ENCODE data around the gene DPP6.

DPP6 gene

DNA sequence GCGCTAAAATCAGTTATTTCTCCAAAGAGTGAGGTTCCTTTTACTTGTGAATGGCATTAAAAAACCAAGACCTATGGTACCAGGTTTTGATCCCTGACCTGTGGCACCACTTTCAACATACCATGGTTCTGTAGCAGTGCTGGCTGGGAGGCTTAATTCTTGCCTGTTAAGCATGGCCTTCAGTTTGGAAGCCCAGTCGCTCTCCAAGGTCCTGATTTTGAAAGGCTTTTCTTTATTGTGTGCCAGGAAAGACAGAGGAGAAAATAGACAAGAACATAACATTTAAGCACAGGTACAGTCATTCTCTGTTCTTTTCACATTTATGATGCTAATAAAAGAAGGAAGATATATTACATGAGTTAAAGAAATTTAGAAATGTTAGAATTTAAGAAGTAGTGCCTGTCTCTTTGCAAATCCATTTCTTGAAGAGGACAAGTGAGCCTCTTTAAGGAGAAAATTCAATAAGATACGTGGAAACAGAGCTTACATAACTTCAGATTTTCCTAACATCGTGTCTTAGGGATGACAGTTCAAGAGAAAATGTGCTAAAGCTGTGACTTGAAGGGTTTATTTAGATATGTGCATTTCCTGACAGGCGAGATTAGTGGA lies 357.6 kb downstream of the DPP6 start:
- DNase-seq: peak in 2 of 56 donors; percentile 15 to 35

DNA sequence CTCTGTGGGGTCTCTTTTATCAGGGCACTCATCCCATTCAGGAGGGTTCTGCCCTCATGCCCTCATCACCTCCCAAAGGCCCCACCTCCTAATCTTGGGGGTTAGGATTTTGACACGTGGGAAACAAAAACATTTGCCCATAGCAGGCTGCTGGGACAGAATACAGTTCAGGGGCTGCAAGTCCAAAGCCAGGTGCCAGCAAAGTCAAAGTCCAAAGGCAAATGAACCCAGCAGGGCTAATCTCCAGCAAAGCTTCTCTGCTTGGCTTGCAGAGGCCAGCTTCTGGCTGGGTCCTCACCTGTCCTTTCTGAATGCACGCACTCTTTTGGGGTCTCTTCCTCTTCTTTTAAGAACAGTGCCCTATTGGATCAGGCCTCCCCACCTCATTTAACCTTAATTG lies 359.9 kb downstream of the DPP6 start:
- no peak for DNase-seq

DNA sequence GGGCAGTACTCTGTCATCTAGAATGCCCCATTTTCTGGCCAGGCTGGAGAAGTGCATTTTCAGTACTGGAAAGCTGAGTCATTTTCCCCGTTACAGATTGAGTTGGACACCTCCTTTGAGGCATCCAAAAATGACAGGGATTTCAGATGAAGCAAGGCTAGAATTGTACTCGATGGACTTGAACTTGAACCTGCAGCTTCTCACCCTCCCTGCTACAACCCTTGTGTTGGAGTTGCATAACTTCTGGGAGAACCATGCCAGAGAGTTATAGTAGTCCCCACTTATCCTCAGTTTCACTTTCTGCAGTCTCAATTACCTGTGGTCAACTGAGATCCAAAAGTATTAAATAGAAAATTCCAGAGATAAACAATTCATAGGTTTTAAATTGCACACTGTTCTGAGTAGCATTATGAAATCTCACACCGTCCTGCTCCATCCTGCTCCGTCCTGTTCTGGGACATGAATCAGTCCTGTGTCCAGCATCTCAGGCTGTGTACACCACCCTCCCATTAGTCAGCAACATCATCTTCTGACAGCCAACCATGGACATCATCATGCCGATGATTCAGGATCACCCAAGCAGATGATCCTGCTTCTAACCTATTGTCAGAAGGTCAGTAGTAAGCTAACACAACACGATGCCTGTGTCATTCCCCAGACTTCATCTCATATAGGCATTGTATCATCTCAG lies 363.7 kb downstream of the DPP6 start:
- no peak for DNase-seq

DNA sequence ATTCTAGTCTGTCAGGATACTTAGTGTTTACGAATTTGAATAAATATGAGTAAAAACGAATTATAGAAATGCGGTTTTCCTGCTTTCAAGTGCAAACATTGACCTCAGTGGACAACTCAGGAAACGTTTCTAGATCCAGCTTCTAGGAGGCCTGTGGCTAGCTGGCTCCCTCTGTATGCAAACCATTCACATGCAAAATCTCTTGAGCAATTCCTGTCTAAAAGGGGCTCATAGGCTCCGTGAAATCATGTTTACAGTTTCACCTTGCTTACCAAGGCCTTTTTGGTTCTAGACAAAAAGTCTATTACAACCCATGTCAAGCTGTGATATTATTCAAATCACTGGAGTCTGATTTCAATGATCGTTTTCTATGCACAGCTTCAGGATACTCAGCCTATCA lies 364.5 kb downstream of the DPP6 start:
- no peak for DNase-seq

DNA sequence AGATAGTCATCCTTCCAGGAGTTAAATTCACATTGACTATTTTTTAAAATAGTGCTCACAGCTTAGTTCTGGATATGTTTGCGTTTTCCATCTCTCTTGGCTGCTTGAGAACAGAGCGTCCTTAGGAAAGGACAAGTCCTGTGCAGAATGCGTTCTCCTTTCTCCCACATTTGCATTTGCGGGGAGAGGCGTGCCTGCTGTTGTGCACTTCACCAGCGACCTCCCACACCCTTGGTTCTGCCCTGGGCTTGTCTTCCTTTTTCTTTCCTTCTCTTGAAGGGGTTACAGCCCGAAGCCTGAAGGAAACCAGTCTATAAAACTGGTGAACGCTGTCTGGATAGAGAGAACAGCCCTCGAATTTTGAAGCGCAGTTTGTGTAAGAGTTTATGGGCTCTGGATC lies 367.1 kb downstream of the DPP6 start:
- no peak for DNase-seq

DNA sequence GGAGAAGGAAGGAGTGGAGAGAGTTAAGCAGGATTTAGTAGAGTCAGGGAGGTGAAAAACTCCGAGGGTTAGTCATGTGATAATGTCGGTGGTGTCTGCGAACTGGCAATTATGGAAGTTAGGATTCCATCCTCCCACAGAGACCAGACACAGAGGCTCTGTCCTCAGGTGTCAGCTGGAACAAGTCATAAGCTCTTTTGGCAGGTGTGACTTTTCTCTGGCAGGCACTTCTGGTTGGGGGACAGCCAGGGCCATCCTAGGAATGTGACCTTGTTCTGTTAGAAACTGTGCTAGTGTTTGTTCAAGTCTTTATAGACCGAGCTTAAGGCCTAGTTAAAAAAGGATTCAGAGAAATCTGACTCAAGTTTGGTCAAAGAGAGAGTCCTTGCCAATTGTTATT lies 371.0 kb downstream of the DPP6 start:
- peak in 4 of 56 donors; percentile 14 to 30 (median 17) for DNase-seq

DNA sequence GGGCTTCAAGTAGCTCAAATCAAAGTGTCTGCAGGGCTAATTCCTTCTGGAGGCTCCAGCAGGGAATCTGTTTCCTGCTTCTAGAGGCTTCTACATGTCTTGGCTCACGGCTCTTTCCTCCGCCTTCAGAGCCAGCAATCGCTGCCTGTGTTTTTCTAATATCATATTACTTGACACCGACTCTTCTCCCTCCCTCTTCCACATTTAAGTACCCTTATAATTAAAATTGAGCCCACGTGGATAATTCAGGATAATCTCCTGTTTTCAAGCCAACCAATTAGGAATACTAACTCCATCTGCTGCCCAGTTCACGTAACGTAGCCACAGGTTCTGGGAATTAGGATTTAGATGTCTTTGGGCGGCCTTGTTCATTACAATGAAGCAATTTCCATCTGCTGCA lies 372.2 kb downstream of the DPP6 start:
- DNase-seq: peak in 1 of 56 donors; percentile 28

DNA sequence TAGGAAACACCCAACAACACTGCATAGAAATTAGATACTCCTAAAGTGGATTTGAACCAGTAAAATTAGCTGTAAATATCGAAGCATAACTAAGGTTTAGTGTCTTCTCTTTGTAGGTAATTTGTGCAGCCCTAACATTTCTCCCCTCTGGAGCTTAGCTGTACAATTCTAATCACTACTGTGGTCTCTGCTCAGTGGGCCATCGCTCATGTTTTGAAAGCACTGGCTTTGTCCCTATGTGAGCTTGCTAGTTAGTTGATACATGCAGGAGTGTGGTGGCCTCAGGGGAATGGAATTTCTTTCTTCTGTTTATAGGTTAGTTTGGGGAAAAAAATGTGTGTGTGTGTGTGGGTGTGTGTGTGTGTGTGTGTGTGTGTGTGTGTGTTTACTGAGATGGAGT lies 373.1 kb downstream of the DPP6 start:
- DNase-seq: no peak

DNA sequence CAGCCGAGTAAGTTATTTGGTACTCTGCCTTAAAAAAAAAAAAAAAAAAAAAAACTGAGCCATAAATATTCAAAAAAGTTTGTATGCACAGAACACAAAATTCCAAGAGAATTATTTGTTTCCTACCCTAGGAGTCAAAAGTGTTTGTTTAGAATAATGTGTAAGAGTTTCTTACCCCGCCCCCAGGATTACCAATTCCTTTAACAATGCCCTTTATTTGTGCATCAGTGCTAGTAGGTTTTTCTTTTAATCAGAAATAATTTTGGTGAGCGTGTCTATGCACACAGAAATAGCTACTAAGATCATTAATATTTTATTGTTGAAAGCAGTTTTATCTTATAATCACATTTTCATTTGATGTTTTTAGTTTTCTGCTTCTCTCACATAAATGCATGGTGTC lies 374.6 kb downstream of the DPP6 start:
- DNase-seq: no peak

DNA sequence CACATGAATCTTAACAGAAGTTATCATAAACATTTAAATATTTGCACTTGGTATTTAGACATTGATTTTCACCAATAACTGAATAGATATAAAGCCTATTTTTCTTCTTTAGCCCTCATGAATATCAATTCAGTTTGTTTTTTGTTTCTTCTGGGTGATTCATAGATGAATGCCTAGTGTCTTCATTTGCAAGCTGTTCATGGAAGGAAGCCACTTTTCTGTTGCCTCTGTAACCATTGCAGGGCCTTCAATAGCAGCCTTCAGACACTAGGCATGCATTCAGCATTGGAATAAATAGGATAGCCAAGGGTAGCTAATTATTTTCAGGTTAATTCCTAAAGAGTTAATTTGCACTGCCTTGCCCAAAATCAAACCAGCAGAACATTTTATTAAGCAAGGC lies 375.3 kb downstream of the DPP6 start:
- peak in 17 of 56 donors; percentile 8 to 68 (median 37) for DNase-seq

DNA sequence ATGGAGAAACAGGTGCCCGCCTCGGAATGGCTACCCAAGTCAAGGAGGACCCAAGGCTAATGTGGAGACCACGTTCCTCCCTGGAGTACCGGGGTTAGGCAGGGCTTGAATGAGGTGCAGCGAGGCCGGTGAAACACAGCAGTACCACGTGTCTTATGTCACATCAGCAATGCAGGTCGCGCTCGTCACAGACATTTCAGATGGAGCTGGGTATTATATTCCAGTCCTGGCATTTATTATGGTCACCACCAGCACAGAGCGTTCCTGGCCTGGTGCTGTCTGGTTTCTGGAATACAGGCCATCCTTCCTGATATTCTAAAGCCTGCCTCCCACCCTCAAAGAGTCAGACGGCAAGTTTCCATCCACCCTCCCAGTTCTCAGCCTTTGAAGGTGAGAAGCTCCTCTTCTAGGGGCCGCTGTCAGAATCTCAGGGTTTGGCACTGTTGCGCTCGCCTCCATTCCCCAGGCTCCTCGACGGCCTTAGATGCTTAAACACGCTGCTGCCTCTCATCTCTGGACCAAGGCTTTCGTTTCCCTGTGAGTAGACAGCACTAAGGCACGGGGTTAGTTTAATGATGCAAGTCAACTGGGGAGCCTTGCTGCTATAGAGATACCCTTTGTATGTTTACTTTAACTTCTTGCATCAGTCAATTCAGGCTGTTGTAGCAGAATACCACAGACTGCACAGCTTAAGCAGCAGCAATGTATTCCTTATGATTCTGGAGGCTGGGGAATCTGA lies 377.6 kb downstream of the DPP6 start:
- no peak for DNase-seq

DNA sequence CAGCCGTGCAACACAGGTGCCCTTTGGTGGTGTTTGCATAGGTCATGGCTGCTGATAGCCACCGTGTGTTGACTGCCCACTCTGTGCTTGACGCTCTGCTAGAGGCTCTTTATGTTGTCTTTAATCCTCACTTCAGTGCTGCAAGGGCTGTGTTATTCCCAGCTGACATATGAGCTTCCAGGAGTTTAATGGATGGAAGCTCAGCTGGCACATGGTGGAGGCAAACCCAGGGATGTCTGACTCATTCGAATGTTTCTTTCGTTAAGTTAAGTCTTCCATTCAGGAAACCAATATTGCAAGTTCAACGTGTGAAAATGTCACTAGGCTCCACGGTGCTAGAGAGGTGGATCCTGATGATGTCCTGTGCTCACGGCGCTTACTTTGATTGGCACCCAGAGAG lies 378.4 kb downstream of the DPP6 start:
- no peak for DNase-seq

DNA sequence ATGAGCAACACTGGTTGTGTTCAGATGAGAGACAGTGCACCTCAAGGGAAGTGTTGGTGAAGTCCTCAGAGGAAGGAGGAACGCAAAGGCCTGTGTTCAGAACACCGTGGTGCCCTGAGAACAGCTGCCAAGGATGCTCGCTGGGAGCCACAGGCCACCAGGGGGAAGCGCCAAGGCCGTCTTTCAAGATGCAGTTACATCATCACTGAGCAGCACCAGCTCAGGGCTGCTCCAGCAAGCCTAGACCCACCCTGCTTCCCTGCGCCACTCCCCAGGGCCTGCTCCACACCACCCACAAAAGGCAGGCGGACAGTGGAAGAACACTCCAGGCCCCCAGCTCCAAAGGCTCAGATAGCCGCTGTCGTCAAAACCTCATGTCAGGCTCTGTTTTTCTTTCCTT lies 378.8 kb downstream of the DPP6 start:
- no peak for DNase-seq

DNA sequence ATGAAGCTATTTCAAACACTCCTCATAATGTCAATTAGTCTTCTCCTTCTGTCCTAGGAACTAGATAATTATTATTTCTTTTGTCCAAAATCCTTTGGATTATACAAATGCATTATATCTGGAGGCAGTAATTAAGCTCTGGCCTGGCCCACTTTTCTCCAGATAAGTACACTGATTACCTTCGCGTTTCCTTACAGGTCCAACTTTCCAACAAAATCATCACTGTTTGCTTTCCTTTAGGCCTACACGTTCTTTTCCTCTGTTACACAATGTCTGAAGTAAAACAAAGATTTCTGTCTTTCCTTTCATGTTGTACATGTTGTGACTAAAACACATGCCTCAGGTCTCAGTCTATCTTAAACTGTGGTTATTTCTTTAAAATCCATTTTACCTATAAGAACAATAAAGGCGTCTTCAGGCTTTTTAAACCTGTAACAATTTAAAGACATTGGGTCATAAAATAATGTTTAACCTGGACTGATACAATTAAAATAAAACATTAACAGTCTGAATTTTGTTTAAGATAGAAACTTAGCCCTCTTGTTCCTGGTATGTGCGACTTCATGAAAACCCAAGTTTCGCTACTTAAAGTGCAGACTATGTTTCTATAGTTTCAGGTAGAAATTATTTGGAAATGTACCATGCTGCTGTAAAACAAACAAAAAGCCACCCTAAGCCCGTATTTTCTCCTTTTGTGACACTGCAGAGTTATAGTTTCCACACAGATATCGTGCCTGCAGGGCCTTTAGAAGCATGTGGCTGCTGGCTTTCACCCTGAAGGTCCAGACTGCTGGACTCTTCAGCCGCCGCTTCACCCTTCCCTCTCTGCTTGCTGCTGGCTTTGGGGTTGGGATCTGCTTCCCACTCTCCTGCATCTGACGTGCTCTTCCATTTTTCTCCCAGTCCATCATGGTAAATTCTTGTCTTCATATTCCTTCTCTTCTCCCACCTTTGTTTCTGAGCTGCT lies 381.7 kb downstream of the DPP6 start:
- DNase-seq: no peak

DNA sequence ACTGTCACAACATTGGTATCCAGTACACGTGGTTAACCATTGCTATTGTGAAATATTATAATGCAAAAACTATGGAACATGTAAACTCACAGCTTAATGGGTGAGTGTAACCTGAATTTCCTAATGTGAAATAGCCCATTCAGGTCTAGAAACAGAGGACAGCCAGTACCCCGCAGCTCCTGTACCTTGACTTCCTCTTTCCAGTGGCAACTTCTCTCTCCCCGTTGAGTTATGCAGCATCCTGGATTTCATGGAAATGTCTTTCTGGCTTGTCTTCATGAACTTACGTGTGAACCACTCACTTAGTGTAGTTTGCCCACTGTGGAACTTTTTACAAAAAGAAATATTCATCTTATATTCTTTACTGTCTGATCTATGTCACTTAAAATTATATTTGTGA lies 384.4 kb downstream of the DPP6 start:
- DNase-seq: no peak

DNA sequence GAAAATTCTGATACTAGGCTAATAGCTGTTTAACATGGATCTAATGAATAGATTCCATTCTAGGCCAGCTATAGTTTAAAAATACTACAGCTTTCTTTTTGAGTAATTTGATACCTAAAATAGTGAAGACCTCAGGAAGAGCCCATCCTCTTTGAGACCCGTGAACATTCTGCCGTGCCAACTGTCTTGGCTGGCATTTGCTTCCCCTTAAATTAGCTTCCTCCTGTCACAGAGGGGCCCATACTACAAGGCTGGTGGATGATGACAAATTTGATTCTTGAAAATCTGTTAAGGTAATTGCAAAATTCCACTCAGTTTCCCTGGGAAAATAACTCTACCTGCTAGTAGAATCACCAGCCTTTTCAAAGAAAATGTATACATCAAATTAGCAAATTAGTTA lies 385.0 kb downstream of the DPP6 start:
- no peak for DNase-seq

DNA sequence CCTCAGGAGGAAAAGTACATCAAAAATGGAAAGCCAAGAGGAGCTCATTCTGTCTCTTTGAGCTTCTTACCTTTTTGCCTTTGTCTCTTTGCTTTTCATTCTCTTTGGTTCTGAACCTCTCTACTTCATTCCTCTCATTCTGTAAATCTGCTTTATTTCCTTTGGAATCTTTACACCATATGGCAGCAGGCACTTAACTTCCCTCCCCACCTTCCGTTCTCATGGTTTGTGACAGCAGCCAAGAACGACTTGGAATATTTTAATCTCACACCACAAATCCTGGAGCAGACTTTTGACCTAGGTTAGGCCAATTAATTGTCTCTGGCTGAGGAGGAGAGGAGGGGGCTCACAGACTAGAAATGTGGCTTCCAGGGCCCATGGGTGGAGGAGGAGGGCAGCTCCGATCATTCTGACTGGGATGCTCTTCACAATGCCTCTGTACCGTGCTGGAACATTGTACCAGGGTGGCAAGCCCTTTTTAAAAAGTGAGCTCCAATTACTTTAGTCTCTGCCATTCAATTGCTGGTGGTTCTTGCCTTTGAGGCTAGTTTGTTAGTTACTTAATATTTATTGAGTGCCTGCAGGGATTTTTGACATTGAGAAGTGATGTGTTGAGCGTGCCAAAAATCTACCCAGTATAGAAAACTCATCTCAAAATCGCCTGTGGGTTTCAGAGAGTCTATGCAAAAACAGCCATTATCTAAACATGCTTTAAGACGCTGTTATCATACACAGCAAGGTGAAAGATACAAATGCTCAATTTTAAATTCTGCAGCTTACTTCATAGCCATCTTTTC lies 386.6 kb downstream of the DPP6 start:
- DNase-seq: no peak

DNA sequence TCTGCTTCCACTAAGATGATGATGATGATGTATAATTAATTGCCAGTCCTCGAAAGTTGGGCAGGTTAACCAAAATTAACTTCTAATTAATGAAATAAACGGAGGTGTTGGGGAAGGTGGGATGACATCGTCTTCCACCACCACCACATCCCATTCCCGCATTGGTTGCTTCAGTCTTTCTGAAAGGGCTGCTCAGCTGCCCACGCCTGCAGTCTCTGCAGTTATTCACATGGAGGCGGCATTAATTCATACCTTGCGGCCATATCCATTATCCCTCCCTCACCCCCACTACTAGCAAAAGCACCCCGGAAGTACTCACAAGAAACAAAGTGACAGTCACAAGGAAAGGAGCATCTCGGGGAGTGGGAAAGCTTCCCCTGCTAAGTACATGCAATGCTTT lies 387.9 kb downstream of the DPP6 start:
- no peak for DNase-seq

DNA sequence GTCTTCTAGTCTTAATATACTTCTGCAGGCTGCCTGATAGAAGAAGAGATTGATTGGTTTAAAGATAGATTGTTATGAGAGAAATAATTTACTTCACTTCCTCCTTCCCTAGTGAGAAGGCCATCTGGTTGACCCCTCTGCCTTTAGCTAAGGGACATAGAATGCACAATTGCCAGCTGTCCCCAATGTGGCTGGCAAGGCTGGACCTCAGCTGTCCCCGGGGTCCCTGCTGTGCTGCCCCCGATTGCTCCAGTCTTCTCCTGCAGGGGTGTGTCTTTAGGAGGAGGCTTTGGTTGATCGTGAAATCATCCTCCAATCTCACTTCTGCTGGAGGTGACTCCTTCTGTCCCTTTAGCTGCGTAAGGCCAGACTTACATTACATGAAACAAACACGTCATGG lies 388.5 kb downstream of the DPP6 start:
- DNase-seq: no peak

DNA sequence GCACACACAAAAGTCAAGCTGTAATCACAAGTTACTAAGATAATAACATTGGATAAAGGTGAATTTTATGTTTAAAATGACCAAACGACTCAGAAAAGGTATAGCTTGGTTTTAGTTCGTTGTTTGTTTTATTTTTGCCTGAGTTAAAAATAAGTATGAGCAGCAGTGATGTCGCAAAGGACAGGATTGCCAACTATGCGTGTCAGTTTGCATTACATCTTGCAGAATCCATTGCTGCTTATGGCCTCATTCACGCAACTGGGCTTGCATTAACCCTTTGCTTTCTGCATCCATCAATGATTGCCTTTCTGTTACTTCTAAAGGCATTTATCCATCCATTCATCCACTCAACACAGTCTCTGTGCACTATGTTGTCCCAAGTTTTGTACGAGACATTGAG lies 389.6 kb downstream of the DPP6 start:
- no peak for DNase-seq

DNA sequence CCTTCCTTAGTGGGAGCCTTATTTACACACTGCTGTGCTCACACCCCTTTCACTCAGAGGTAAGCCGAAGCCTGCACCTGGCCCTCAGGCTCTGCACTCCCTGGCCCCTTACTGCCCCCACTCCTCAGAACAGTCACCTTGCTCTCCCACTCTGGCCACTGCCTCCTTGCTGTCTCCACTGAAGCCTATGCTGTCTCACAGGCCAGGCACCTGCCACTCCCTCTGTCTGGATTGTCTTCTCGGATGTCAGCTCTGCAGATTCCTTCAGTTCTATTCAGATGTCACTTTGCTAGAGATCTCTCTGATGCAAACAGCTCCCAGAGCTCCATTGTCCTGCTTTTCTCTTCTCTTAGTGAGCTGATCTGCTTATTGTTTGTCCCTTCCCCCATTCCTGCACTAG lies 390.7 kb downstream of the DPP6 start:
- DNase-seq: no peak
